Psoas muscle (tissue), 8 donors: ENCODE data around the gene ATP23. TPM values are rescaled to one million over a fixed set of nuclear protein-coding genes. Genes with fewer than 3 reads are reported as not detected.

ENCODE experiments used
- ATAC-seq, 4 donors: fragments of 200-7000 bp; cut with Tn5 transposase; one replicate each; pipeline ENCODE4 v1.9.1; 2020; ENCODE audit warnings: moderate library complexity in 3 of 4, mild to moderate bottlenecking in 2 of 4
- DNase-seq, 2 donors: peaks; one replicate each; pipeline ENCODE4 v3.0.0-alpha.2; 2020
- H3K27ac ChIP-seq: fragments of 200-600 bp; one replicate; pipeline ENCODE4 v1.8.0; 2022
- H3K27me3 ChIP-seq, 3 donors: fragments of 200-600 bp in 1 of 3; one replicate each; pipeline versions ENCODE4 v1.6.1 to v1.8.0; 2013 to 2022; ENCODE audit warnings: low read length in 2 of 3, mild to moderate bottlenecking in 2 of 3, moderate library complexity in 1 of 3; ENCODE audit not compliant: insufficient read depth in 3 of 3
- H3K36me3 ChIP-seq, 2 donors: fragments of 200-600 bp in 1 of 2; one replicate each; pipeline versions ENCODE4 v1.6.1 to v1.8.0; 2013 to 2022; ENCODE audit warnings: low read depth in 1 of 2, mild to moderate bottlenecking in 1 of 2, moderate library complexity in 1 of 2; ENCODE audit not compliant: insufficient read depth in 1 of 2
- H3K4me1 ChIP-seq: fragments of 200-600 bp; one replicate; pipeline ENCODE4 v1.8.0; 2022
- H3K4me3 ChIP-seq: fragments of 200-600 bp; one replicate; pipeline ENCODE4 v1.8.0; 2022; ENCODE audit warnings: mild to moderate bottlenecking
- H3K9me3 ChIP-seq: fragments of 200-600 bp; one replicate; pipeline ENCODE4 v1.8.0; 2022
- CTCF ChIP-seq: fragments of 200-600 bp; IDR thresholded peaks from one replicate; pipeline ENCODE4 v1.8.0; 2022; ENCODE audit warnings: antibody characterized with exemption
- WGBS, 3 donors: extraction: QIAGEN DNeasy Blood & Tissue Kit; methylation state at CpG; one replicate each; pipeline versions ENCODE4 v1.1.6 to v1.1.7; 2013; 5-methylcytosine and 5-hydroxymethylcytosine counted together
- intact Hi-C, 2 donors: fragments of 100-400 bp; cut with DNase I; formaldehyde crosslinking; loops; one replicate each; pipeline versions ENCODE4 v1.11.0 to v1.14.2; 2022
- long read RNA-seq, 2 donors: library from polyadenylated mRNA; unstranded; transcript quantifications; one replicate each; pipeline ENCODE4 v2.0.0, GENCODE V29; 2021
- polyA plus RNA-seq, 3 donors: library from polyadenylated mRNA; stranded (reverse); fragments of 200-250 nt; gene quantifications; one replicate each; pipeline ENCODE4 v1.2.3, GENCODE V29; 2013
- total RNA-seq, 4 donors: library from RNA; stranded (reverse); fragmentation: NEBNext Ultra II Directional in 2 of 4; extraction: Animal tissue kit (Norgen Biotek cat#: 25700) in 2 of 4; gene quantifications; one replicate each; pipeline versions ENCODE4 v1.2.1 to v1.2.4, GENCODE V29; 2021 to 2023
- donor health status: healthy with polysubstance abuse.
- donor health status: DM: no; HTN: no; CAD: no; lungs with moderate emphysema.
- donor health status: Bipolar disorder and iron deficiency.
- donor health status: healthy.
- donor health status: DM: yes; HTN: yes; CAD: no.
- donor health status: DM: no; HTN: no; CAD: no.
- donor health status: DM: no; HTN: no; CAD: no.
- donor health status: DM: yes; HTN: yes; CAD: no.

Gene ATP23
- total RNA-seq: 10 to 100 TPM in 2 of 4 donors, 1 to 10 TPM in 2; 7.4 to 13.5 (median 9.5) TPM
- 10 to 100 TPM in 1 of 3 donors, 1 to 10 TPM in 2; 6.3 to 28.8 (median 8.7) TPM for polyA plus RNA-seq
- long read RNA-seq, donor 1, transcript ATP23-201 (6 exons, 1,245 nt): major isoform, 7 of 9 reads
- long read RNA-seq, donor 1, partial matches to known transcripts: 0 of 9 reads
- long read RNA-seq, donor 1, other reads (novel, unspliced or antisense): 2 of 9 reads
- long read RNA-seq, donor 2, transcript ATP23-201 (6 exons, 1,245 nt): major isoform, 8 of 10 reads
- long read RNA-seq, donor 2, partial matches to known transcripts: 0 of 10 reads
- long read RNA-seq, donor 2, other reads (novel, unspliced or antisense): 2 of 10 reads

GRCh38 chr12:57941165-57941894 lies at the start of gene ATP23:
TSS of gene ATP23 (plus strand) at chr12:57941567. CDS start at chr12:57941702, 135 bp downstream.
- Histone ChIP-seq H3K4me1 (peaks cover 15% of the 10 kb centered on the region), H3K27ac (peak within 1 kb of the TSS; percentile 90), H3K4me3 (peak within 1 kb of the TSS; percentile 77), H3K36me3 (no peaks in the 10 kb centered on the region), H3K27me3 (no peaks in the 10 kb centered on the region), H3K9me3 (no peaks in the 10 kb centered on the region)
- ATAC-seq (peak; percentile 89 to 94 (median 92)), DNase-seq (peak; percentile 86 to 93)
- WGBS, 3 donors: 0% methylated on average over 31 to 54 of the region's 55 CpGs
- intact Hi-C loops: no loop called here
- no peak for TF ChIP-seq CTCF

DNA sequence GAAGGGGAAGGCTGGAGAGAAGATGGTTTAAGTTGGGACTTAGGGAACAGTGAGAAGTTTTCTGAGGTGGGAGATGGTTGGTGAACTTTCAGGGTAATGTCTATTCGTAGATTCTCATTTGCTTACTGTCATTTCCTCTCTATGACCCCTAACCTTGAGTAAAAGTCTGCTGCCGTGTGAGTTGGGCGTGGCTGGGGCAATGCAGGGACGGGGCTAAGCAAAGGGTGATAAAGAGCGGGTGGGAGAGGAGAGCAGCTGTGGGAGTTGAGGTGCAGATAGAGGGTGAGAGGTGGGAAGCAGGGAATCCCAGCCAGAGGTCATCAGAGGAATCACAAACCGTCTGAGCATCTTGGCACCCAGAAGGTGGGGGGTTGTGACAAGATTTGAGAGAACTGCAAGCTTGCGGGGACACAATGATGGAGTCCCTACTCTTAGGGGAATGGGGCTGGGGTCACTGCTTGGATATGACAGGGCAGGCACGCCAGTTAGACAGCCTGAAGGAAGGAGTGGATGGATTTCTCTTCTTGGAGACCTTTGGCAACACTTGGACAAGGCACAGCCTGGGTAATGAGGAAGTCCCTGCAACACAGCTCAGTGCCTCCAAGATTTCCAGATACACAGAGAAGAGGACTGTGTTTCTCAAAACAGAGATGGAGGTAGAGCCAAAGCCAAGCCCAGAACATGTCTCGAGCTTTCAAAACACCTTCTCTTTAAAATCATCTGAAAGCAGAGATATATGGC lies 49.0 kb upstream of the ATP23 start:
- DNase-seq: no peak
- no peak overlapping the region for H3K4me3 ChIP-seq
- no peaks in the 10 kb centered on the region for H3K27me3 ChIP-seq
- H3K27ac ChIP-seq: peak overlapping the region; percentile 94
- no peak for ATAC-seq
- intact Hi-C loops: no loop called here
- no peaks in the 10 kb centered on the region for H3K9me3 ChIP-seq
- TF ChIP-seq CTCF: no peak
- H3K4me1 ChIP-seq: peaks cover 82% of the 10 kb centered on the region
- no peaks in the 10 kb centered on the region for H3K36me3 ChIP-seq
- WGBS, 3 donors: 76 to 87% (median 83%) methylated on average over 9 of the region's 9 CpGs

GRCh38 chr12:57893431-57894353 lies 47.7 kb upstream of the ATP23 start:
- intact Hi-C loops: loop anchor here in 1 of 2 donors (2.0 kb wide), 1 partner anchor 61 kb away; no protein-coding TSS in a partner anchor
- H3K27ac ChIP-seq: peak overlapping the region; percentile 94
- H3K4me3 ChIP-seq: peak overlapping the region; percentile 42
- no peaks in the 10 kb centered on the region for H3K36me3 ChIP-seq
- H3K4me1 ChIP-seq: peaks cover 82% of the 10 kb centered on the region
- no peaks in the 10 kb centered on the region for H3K27me3 ChIP-seq
- TF ChIP-seq CTCF: peak; percentile 13
- H3K9me3 ChIP-seq: no peaks in the 10 kb centered on the region
- peak; percentile 92 to 96 for DNase-seq
- peak; percentile 54 to 79 (median 69) for ATAC-seq
- WGBS, 3 donors: 16 to 24% (median 23%) methylated on average over 13 of the region's 13 CpGs
